Suprapubic skin (tissue), 3 donors: ENCODE measurements around the gene DIPK1A.

Source experiments
- EP300 ChIP-seq: sonication (generic); formaldehyde crosslinking; IDR thresholded peaks from one replicate; pipeline ENCODE4 v1.6.1; 2017; ENCODE audit warnings: antibody characterized with exemption
- POLR2A ChIP-seq, 2 donors: fragments of 450-650 bp; IDR thresholded peaks; one replicate each; pipeline ENCODE4 v1.6.1; 2017; ENCODE audit warnings: antibody characterized with exemption in 2 of 2, mild to moderate bottlenecking in 2 of 2, moderate library complexity in 2 of 2
- TF ChIP-seq, protein P1 (sequence below), 2 donors: fragments of 200-600 bp in 1 of 2; fragments of 450-650 bp in 1 of 2; sonication (generic) in 1 of 2; IDR thresholded peaks; one replicate each; pipeline ENCODE4 v1.5.1; 2016 to 2019; ENCODE audit warnings: antibody characterized with exemption in 2 of 2, mild to moderate bottlenecking in 1 of 2, moderate library complexity in 1 of 2

DNA sequence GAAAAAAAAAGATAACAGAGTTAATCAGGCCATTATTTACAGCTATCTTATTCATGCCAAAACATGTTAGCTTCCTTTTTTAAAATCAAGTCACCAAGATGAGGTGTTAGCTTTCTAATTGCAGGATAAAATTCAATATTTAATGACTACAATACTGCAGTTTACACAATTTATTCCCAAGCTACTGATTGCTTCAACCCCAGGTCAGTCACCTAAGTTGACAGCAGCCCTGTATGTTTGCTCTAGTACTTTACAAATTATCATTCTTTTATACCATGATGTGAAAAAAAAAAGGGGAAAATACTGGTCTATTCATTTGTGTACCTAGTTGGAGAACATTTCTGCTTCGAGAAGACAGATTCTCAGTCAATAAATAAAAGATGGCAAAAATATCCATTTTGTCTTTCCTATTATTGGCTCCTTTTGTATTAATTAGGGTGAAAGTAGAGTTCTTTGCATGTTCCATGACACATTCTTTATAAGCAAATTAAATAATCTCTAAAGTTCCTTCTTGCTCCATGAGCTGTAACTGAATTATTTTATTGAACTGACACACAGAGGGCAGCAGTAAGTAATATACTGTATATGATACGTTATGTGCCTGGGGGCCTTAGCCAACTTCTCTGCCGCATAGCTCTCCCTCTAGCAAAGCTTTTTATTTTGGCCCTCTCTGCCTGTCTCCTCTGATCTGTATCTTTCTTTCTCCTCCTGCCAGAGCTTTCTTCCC is 48.0 kb downstream of the DIPK1A start:
- TF ChIP-seq, protein P1, sequence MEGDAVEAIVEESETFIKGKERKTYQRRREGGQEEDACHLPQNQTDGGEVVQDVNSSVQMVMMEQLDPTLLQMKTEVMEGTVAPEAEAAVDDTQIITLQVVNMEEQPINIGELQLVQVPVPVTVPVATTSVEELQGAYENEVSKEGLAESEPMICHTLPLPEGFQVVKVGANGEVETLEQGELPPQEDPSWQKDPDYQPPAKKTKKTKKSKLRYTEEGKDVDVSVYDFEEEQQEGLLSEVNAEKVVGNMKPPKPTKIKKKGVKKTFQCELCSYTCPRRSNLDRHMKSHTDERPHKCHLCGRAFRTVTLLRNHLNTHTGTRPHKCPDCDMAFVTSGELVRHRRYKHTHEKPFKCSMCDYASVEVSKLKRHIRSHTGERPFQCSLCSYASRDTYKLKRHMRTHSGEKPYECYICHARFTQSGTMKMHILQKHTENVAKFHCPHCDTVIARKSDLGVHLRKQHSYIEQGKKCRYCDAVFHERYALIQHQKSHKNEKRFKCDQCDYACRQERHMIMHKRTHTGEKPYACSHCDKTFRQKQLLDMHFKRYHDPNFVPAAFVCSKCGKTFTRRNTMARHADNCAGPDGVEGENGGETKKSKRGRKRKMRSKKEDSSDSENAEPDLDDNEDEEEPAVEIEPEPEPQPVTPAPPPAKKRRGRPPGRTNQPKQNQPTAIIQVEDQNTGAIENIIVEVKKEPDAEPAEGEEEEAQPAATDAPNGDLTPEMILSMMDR (IDR thresholded peaks at IDR 0.05): no peak
- TF ChIP-seq POLR2A (IDR thresholded peaks at IDR 0.05): no peak
- TF ChIP-seq EP300: no peak
